Measurements from ENCODE around the gene CAMTA1. TPM values are rescaled to one million over a fixed set of nuclear protein-coding genes. Genes with fewer than 3 reads are reported as not detected.
"Not testable (repeated sequence)": the region's sequence is repeated elsewhere in the genome, so short reads cannot be mapped to it uniquely, and the experiment has no call there.

The CAMTA1 gene
- total RNA-seq, 1 donor from 2014 or later, result 69.9 TPM

- Mint-ChIP-seq H3K27ac (no peak overlapping the region), H3K36me3 (ENCODE audit: low read depth) (no peaks in the 10 kb centered on the region), H3K9me3 (no peaks in the 10 kb centered on the region), H3K27me3 (peaks cover 12% of the 10 kb centered on the region), H3K4me1 (no peaks in the 10 kb centered on the region), H3K4me3 (no peak overlapping the region)
- DNase-seq, result no peak
- intact Hi-C loops (cut with micrococcal nuclease), result loop anchor here (5.0 kb wide), 1 partner anchor 67 kb away; no protein-coding TSS in a partner anchor
Measured at GRCh38 chr1:7684861-7685635, 899.8 kb downstream of the CAMTA1 start.

- no peaks in the 10 kb centered on the region for H3K36me3 Mint-ChIP-seq (ENCODE audit: low read depth)
- no peak overlapping the region for H3K27ac Mint-ChIP-seq
- intact Hi-C loops (cut with micrococcal nuclease), result no loop called here
- H3K27me3 Mint-ChIP-seq, result peaks cover 8% of the 10 kb centered on the region
- no peaks in the 10 kb centered on the region for H3K9me3 Mint-ChIP-seq
- no peak for DNase-seq
- H3K4me1 Mint-ChIP-seq, result no peaks in the 10 kb centered on the region
- H3K4me3 Mint-ChIP-seq, result no peak overlapping the region
Measured at GRCh38 chr1:7686301-7686850, 901.1 kb downstream of the CAMTA1 start.

- intact Hi-C loops (cut with micrococcal nuclease), result no loop called here
- Mint-ChIP-seq H3K36me3 (ENCODE audit: low read depth) (no peaks in the 10 kb centered on the region), H3K4me3 (no peak overlapping the region), H3K4me1 (no peaks in the 10 kb centered on the region), H3K27ac (no peak overlapping the region), H3K27me3 (peaks cover 2% of the 10 kb centered on the region), H3K9me3 (no peaks in the 10 kb centered on the region)
- DNase-seq, result no peak
Measured at GRCh38 chr1:7687411-7687810, 902.2 kb downstream of the CAMTA1 start.

GRCh38 chr1:7688659-7689058 lies 903.4 kb downstream of the CAMTA1 start:
- Mint-ChIP-seq H3K4me1 (no peaks in the 10 kb centered on the region), H3K4me3 (no peak overlapping the region), H3K36me3 (ENCODE audit: low read depth) (no peaks in the 10 kb centered on the region), H3K27me3 (peaks cover 2% of the 10 kb centered on the region), H3K9me3 (peaks cover 2% of the 10 kb centered on the region), H3K27ac (no peak overlapping the region)
- no peak for DNase-seq
- intact Hi-C loops (cut with micrococcal nuclease), result no loop called here

- H3K4me3 Mint-ChIP-seq; H3K36me3 Mint-ChIP-seq (ENCODE audit: low read depth); intact Hi-C loops (cut with micrococcal nuclease); H3K9me3 Mint-ChIP-seq; H3K4me1 Mint-ChIP-seq; H3K27me3 Mint-ChIP-seq; H3K27ac Mint-ChIP-seq; DNase-seq: not testable (repeated sequence)
Measured at GRCh38 chr1:7689307-7689706, 904.1 kb downstream of the CAMTA1 start.

GRCh38 chr1:7690076-7690475 lies 904.8 kb downstream of the CAMTA1 start:
- DNase-seq, result no peak
- Mint-ChIP-seq H3K27me3 (peaks cover 7% of the 10 kb centered on the region), H3K9me3 (peaks cover 6% of the 10 kb centered on the region), H3K36me3 (ENCODE audit: low read depth) (no peaks in the 10 kb centered on the region), H3K4me1 (no peaks in the 10 kb centered on the region), H3K4me3 (no peak overlapping the region), H3K27ac (no peak overlapping the region)
- intact Hi-C loops (cut with micrococcal nuclease), result no loop called here

GRCh38 chr1:7690496-7691182 lies 905.4 kb downstream of the CAMTA1 start:
- intact Hi-C loops (cut with micrococcal nuclease), result no loop called here
- no peak overlapping the region for H3K4me3 Mint-ChIP-seq
- no peak overlapping the region for H3K27ac Mint-ChIP-seq
- peaks cover 7% of the 10 kb centered on the region for H3K27me3 Mint-ChIP-seq
- H3K9me3 Mint-ChIP-seq, result peaks cover 6% of the 10 kb centered on the region
- H3K36me3 Mint-ChIP-seq (ENCODE audit: low read depth), result no peaks in the 10 kb centered on the region
- DNase-seq, result no peak
- no peaks in the 10 kb centered on the region for H3K4me1 Mint-ChIP-seq

GRCh38 chr1:7691576-7691975 lies 906.3 kb downstream of the CAMTA1 start:
- intact Hi-C loops (cut with micrococcal nuclease), result no loop called here
- H3K4me1 Mint-ChIP-seq, result no peaks in the 10 kb centered on the region
- H3K27me3 Mint-ChIP-seq, result peaks cover 7% of the 10 kb centered on the region
- no peak overlapping the region for H3K4me3 Mint-ChIP-seq
- H3K36me3 Mint-ChIP-seq (ENCODE audit: low read depth), result no peaks in the 10 kb centered on the region
- DNase-seq, result no peak
- peaks cover 6% of the 10 kb centered on the region for H3K9me3 Mint-ChIP-seq
- H3K27ac Mint-ChIP-seq, result no peak overlapping the region

- no peak for DNase-seq
- intact Hi-C loops (cut with micrococcal nuclease), result no loop called here
- H3K36me3 Mint-ChIP-seq (ENCODE audit: low read depth), result no peaks in the 10 kb centered on the region
- no peak overlapping the region for H3K27ac Mint-ChIP-seq
- no peak overlapping the region for H3K4me3 Mint-ChIP-seq
- no peaks in the 10 kb centered on the region for H3K4me1 Mint-ChIP-seq
- peaks cover 6% of the 10 kb centered on the region for H3K9me3 Mint-ChIP-seq
- peaks cover 7% of the 10 kb centered on the region for H3K27me3 Mint-ChIP-seq
Measured at GRCh38 chr1:7692005-7692404, 906.8 kb downstream of the CAMTA1 start.

- H3K9me3 Mint-ChIP-seq; H3K27me3 Mint-ChIP-seq; H3K4me3 Mint-ChIP-seq; H3K27ac Mint-ChIP-seq; DNase-seq; H3K4me1 Mint-ChIP-seq; H3K36me3 Mint-ChIP-seq (ENCODE audit: low read depth); intact Hi-C loops (cut with micrococcal nuclease): not testable (repeated sequence)
Measured at GRCh38 chr1:7693037-7693436, 907.8 kb downstream of the CAMTA1 start.

- Mint-ChIP-seq H3K27me3 (peaks cover 7% of the 10 kb centered on the region), H3K9me3 (peaks cover 6% of the 10 kb centered on the region), H3K27ac (no peak overlapping the region), H3K36me3 (ENCODE audit: low read depth) (no peaks in the 10 kb centered on the region), H3K4me3 (no peak overlapping the region), H3K4me1 (no peaks in the 10 kb centered on the region)
- intact Hi-C loops (cut with micrococcal nuclease), result no loop called here
- DNase-seq, result no peak
Measured at GRCh38 chr1:7693662-7694061, 908.4 kb downstream of the CAMTA1 start.

- intact Hi-C loops (cut with micrococcal nuclease), result no loop called here
- Mint-ChIP-seq H3K4me1 (no peaks in the 10 kb centered on the region), H3K27me3 (peaks cover 13% of the 10 kb centered on the region), H3K36me3 (ENCODE audit: low read depth) (no peaks in the 10 kb centered on the region), H3K27ac (no peak overlapping the region), H3K9me3 (peaks cover 6% of the 10 kb centered on the region), H3K4me3 (no peak overlapping the region)
- DNase-seq, result no peak
Measured at GRCh38 chr1:7694600-7695496, 909.6 kb downstream of the CAMTA1 start.

GRCh38 chr1:7695497-7696117 lies 910.4 kb downstream of the CAMTA1 start:
- H3K4me1 Mint-ChIP-seq, result no peaks in the 10 kb centered on the region
- DNase-seq, result no peak
- H3K36me3 Mint-ChIP-seq (ENCODE audit: low read depth), result no peaks in the 10 kb centered on the region
- H3K9me3 Mint-ChIP-seq, result peaks cover 6% of the 10 kb centered on the region
- H3K27me3 Mint-ChIP-seq, result peaks cover 21% of the 10 kb centered on the region
- intact Hi-C loops (cut with micrococcal nuclease), result no loop called here
- H3K27ac Mint-ChIP-seq, result no peak overlapping the region
- no peak overlapping the region for H3K4me3 Mint-ChIP-seq
